SH-SY5Y (cell line): ENCODE data around the gene ROBO2.

ENCODE experiments used
- GATA2 ChIP-seq: IDR thresholded peaks from 2 replicates; pipeline ENCODE4 v1.6.1; 2011; ENCODE audit warnings: mild to moderate bottlenecking, low read depth, low read length
- GATA3 ChIP-seq: IDR thresholded peaks from 2 replicates; pipeline ENCODE4 v1.6.1; 2011; ENCODE audit warnings: low read depth, mild to moderate bottlenecking, low read length, moderate library complexity

- TF ChIP-seq GATA3: no peak
- no peak for TF ChIP-seq GATA2
Observed at GRCh38 chr3:77045686-77046085, 5.8 kb downstream of the ROBO2 start.
